Activated CD8-positive, alpha-beta memory T cell treated with anti-CD3 and anti-CD28 coated beads, Interleukin-2, amount 50 U/mL, for 1 hour (primary cell): Measurements from ENCODE around the gene PTP4A2.

Source experiments
- DNase-seq: peaks from one replicate; pipeline ENCODE4 v3.0.0-alpha.2; 2020; ENCODE audit errors: extremely low read depth

Gene PTP4A2

GRCh38 chr1:31885851-31886250 is 52.3 kb downstream of the PTP4A2 start:
- no peak for DNase-seq

- DNase-seq: no peak
Observed at GRCh38 chr1:31883357-31883942, 54.7 kb downstream of the PTP4A2 start.

GRCh38 chr1:31881688-31882000 is 56.5 kb downstream of the PTP4A2 start:
- no peak for DNase-seq

GRCh38 chr1:31880957-31881687 is 57.0 kb downstream of the PTP4A2 start:
- no peak for DNase-seq

- no peak for DNase-seq
Observed at GRCh38 chr1:31879981-31880608, 58.1 kb downstream of the PTP4A2 start.

GRCh38 chr1:31878058-31878457 is 60.1 kb downstream of the PTP4A2 start:
- no peak for DNase-seq

- no peak for DNase-seq
Observed at GRCh38 chr1:31877544-31877943, 60.6 kb downstream of the PTP4A2 start.

- DNase-seq: no peak
Observed at GRCh38 chr1:31875636-31876236, 62.4 kb downstream of the PTP4A2 start.

- DNase-seq: no peak
Observed at GRCh38 chr1:31874942-31875341, 63.2 kb downstream of the PTP4A2 start.

GRCh38 chr1:31872658-31873636 is 65.2 kb downstream of the PTP4A2 start:
- DNase-seq: no peak

- DNase-seq: no peak
Observed at GRCh38 chr1:31871703-31872102, 66.5 kb downstream of the PTP4A2 start.

GRCh38 chr1:31870086-31870736 is 68.0 kb downstream of the PTP4A2 start:
- DNase-seq: no peak

- DNase-seq: no peak
Observed at GRCh38 chr1:31869449-31869848, 68.7 kb downstream of the PTP4A2 start.

- no peak for DNase-seq
Observed at GRCh38 chr1:31868862-31869261, 69.3 kb downstream of the PTP4A2 start.

GRCh38 chr1:31867546-31867945 is 70.6 kb downstream of the PTP4A2 start:
- no peak for DNase-seq

- no peak for DNase-seq
Observed at GRCh38 chr1:31866450-31867032, 71.6 kb downstream of the PTP4A2 start.

GRCh38 chr1:31865728-31866449 is 72.3 kb downstream of the PTP4A2 start:
- DNase-seq: no peak

- DNase-seq: no peak
Observed at GRCh38 chr1:31862071-31862470, 76.1 kb downstream of the PTP4A2 start.

GRCh38 chr1:31861346-31861745 is 76.8 kb downstream of the PTP4A2 start:
- DNase-seq: no peak

GRCh38 chr1:31860581-31860980 is 77.6 kb downstream of the PTP4A2 start:
- no peak for DNase-seq
